Adrenal gland (tissue), 5 donors: ENCODE data around the gene AEBP1.

Source experiments
- CTCF ChIP-seq, 6 experiments: fragments of 450-650 bp in 4 of 6; fragments of 200-600 bp in 2 of 6; sonication (generic) in 1 of 6; IDR thresholded peaks; 1 replicate in 5 of 6; 2 replicates in 1 of 6; pipeline versions ENCODE4 v1.5.1 to v1.8.0; 2016 to 2021; ENCODE audit warnings: antibody characterized with exemption in 6 of 6, mild to moderate bottlenecking in 2 of 6, moderate library complexity in 1 of 6
- POLR2A ChIP-seq, 2 donors: fragments of 450-650 bp; IDR thresholded peaks; one replicate each; pipeline ENCODE4 v1.6.1; 2017; ENCODE audit warnings: antibody characterized with exemption in 2 of 2, mild to moderate bottlenecking in 2 of 2, moderate library complexity in 1 of 2
- donor health status: DM: no; HTN: no; CAD: no.

DNA sequence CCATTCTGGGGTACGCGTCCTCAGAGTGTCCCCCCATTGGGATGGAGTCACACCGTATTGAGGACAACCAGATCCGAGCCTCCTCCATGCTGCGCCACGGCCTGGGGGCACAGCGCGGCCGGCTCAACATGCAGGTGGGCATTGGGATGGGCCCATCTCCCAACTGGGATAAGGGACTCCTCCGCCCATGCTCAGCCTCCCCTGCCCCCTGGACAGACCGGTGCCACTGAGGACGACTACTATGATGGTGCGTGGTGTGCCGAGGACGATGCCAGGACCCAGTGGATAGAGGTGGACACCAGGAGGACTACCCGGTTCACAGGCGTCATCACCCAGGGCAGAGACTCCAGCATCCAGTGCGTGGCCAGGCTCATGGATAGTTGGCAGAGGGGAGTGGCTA, 5.8 kb downstream of the AEBP1 start:
- TF ChIP-seq CTCF (IDR thresholded peaks at IDR 0.05) (no peak), POLR2A (IDR thresholded peaks at IDR 0.05) (no peak)
